GM21423 (cell line): ENCODE data around the gene CELSR1.
A peak's percentile ranks its signal among the peaks of the same experiment; 100 is the strongest.

Experiments
- ATAC-seq: cut with Tn5 transposase; IDR thresholded peaks from one replicate; pipeline ENCODE4 v1.9.1; 2021; ENCODE audit warnings: mild to moderate bottlenecking, moderate library complexity; ENCODE audit not compliant: unreplicated experiment

Gene CELSR1, protein sequence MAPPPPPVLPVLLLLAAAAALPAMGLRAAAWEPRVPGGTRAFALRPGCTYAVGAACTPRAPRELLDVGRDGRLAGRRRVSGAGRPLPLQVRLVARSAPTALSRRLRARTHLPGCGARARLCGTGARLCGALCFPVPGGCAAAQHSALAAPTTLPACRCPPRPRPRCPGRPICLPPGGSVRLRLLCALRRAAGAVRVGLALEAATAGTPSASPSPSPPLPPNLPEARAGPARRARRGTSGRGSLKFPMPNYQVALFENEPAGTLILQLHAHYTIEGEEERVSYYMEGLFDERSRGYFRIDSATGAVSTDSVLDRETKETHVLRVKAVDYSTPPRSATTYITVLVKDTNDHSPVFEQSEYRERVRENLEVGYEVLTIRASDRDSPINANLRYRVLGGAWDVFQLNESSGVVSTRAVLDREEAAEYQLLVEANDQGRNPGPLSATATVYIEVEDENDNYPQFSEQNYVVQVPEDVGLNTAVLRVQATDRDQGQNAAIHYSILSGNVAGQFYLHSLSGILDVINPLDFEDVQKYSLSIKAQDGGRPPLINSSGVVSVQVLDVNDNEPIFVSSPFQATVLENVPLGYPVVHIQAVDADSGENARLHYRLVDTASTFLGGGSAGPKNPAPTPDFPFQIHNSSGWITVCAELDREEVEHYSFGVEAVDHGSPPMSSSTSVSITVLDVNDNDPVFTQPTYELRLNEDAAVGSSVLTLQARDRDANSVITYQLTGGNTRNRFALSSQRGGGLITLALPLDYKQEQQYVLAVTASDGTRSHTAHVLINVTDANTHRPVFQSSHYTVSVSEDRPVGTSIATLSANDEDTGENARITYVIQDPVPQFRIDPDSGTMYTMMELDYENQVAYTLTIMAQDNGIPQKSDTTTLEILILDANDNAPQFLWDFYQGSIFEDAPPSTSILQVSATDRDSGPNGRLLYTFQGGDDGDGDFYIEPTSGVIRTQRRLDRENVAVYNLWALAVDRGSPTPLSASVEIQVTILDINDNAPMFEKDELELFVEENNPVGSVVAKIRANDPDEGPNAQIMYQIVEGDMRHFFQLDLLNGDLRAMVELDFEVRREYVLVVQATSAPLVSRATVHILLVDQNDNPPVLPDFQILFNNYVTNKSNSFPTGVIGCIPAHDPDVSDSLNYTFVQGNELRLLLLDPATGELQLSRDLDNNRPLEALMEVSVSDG (N-terminal part only)

DNA sequence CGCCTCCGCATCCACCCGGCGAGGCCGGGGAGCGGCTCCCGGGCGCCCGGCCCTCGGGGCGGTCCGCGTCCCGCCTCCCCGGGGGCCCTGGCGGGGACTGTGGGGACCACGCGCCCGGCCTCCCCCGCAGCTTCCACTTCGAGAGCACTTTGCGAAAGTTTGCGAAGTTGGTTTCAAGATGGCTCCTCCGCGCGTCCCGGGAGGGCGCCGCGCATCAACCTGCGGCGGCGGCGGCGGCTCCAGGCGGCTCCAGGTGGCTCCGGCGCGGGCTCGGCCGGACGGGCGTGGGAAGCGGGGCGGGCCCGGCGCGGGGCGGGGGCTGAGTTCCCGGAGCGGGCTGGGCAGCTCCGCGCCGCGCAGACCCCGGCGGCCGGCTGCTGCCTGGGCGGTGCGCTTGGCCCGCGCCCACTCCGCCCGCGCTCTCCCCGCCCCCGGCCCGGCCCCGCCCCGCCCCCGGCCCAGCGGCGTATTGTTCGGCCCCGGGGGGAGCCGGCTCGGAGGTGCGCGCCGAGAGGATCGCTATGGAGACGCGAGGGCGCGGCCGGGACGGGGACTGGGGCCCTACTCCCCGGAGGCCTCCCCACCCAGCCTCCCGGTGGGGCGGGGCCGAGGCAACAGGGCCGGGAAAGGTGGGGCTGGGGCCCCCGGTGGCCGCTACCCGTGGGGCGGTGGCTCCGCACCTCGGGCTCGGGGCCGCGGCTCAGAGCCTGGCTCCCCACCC lies at the start of gene CELSR1:
CELSR1 (minus strand) TSS at position 396 of the 721 bp plus-strand sequence. CDS start 450 bp downstream, outside the sequence.
- no peak for ATAC-seq

DNA sequence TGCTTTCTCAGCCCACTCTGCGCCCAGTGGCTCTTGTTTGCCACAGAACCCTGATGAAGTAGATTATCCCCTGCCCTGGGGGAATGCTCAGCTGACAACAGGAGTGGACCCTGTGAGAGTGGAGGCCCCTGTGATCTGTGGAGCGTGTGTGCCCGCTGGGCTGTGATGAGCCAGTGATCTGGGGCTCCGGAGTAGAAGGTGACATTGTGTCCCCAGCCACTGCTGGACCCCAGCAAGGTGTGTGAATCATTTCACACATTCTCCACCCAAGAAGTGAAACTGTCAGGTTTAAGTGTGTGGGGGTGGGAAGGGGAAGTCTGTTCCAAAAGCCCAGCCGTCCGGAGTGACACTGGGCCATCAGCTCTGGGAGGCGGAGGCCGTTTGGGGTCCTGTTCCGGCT lies 49.6 kb upstream of the CELSR1 start:
- peak; percentile 54 for ATAC-seq

DNA sequence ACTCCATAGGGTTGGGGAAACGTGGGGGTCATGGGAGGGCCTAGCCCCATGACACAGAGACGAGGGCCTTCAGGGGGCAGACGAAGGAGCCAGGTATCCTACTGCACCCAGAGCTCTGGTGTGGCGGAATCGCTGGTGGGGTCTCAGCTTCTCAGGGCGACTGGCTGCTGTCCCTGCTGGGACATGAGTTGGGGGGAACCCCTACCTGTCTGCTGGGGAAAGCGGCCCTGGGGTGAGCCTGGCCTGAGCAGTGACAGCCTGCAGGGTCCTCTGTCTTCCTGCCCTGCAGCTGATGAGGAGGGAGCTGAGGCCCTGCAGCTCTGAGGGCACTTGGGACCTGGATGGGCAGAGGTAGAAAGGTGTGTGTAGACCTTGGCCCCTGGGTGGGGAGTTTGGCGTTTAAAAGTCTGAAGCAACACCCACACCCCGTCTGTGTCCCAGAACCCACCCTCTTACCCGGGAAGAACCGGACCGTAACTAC lies 49.2 kb upstream of the CELSR1 start:
- no peak for ATAC-seq

DNA sequence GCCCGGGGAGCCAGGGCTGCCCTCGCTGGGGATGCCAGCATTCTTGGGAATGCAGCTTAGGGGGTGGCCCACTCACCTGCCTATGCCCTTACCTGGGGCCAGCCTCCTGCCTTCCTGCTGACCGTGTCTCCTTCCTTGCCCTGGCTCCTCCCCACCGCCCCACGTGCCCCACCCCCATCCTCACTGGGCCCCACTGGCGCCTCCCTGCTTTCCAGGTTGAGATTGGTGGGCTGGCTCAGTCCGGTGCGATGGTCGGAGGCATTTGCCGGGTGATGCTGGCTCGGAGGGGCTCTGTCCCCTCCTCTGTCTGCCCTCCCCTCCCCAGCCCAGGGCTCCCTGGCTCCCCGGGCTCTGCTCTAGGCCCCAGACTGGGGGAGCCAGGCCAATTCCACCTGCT lies 48.7 kb upstream of the CELSR1 start:
- no peak for ATAC-seq

DNA sequence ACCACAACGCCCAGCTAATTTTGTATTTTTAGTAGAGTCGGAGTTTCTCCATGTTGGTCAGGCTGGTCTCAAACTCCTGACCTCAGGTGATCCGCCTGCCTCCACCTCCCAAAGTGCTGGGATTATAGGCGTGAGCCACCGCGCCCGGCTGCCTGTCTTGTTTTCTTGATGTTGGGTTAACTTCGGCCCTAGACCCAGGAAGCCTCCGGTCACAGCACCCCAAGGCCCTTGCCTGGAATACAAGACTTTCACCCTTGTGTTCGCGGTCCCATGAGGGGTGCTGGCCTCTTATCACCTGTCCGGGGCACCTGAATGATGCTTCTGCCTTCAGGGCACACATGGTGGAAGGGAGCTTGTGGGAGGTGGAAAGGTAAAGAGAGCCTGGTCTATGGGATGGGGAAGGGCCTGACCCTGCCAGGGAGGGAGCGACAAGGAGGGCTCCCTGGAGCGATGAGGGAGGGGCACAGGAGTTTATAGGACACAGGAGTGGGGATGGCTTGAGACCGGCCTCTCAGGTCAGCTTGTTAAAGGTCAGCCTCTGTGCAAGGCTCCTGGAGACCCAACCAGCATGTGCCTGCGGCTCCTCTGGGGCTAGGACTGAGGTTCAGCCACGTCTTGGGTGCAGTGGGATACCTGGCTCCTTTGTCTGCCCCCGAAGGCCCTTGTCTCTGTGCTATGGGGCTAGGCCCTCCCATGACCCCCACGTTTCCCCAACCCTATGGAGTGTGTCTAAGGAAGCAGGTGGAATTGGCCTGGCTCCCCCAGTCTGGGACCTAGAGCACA lies 48.1 kb upstream of the CELSR1 start:
- ATAC-seq: no peak

DNA sequence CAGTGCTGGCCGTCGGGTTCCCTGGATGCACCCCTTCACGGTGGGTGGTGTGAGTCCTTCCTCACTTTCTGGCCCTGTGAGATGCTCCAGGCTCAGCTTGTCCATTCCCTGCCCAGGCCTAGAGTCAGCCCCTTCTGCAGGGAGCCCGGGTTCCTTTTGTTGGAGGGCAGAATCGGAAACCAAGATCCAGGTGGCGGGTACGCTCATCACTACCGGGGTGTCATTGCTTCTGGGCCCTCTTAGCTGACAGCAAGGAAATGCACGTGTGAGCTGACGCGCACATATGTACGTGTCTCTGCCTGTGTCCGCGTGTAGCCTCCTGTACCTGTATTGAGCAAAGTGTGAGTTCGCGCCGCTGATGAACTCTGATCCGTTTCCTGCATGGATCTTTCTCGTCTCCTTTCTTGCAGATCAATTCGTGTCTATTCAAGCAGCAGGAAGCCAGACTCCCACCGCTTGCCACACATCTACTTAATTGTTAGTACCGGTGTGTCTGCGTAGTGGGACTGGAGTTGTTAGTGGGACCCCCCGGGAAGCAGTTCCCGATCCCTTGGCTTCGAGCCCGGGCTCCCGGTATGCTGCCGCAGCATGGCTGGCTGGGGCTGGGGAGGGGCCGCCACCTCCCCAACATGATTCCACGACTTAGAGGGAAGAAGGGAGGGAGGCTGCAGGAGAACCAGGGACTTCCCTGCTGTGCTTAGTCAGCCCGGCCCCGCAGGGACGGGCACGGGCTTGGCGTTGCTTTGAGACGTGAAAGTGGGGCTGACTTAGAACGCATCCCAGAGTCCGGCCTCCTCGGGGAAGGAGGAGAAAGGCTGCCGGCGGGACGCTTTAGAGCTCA lies 46.9 kb upstream of the CELSR1 start:
- ATAC-seq: no peak

DNA sequence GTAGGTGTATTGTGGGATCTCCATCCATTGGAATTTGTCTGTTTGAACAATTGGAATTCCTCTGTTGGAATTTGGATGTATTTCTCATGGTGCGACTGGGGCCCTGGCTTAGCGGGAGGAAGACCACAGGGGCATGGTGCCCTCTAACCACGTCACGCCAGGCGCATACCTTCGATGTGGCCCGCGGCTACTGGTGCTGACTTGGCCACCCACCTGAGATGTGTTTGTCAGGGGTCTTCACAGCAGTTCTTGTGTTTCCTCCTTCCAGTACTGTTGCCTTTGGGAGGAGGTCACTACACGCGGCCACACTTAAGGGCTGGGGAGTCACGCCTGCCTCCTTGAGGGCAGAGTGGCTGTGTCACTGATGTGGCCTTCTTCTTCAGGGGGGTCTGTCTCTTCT lies 46.2 kb upstream of the CELSR1 start:
- no peak for ATAC-seq

DNA sequence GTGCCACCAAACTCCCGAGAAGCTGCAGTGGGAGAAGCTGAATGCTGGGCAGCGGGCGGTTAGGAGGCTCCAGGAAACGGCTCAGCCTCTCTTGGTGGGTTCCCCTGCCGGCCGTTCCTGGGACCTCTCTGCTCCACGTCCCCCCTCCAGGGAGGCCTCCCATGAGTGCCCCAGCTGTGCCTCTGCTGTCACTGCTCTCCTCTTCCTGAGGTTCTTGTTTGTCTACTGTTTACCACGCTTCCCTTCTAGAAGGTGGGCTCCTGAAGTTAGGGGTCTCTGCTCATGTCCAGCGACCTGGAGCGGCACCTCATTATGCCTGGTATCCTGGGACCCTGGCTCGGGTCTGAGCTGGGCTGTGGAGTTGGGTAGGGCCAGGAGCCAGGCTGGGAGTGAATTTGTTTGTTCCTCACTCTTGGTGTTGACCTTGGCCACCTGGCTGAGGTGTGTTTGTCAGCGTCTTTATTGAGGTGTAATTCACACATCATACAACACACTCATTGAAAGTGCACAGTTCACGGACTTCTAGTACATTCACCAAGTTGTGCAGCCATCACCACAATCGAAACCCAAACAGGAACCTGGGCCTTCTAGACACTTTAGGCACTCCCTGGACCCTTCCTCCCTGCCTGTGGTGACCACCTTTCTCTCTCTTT lies 45.0 kb upstream of the CELSR1 start:
- no peak for ATAC-seq

DNA sequence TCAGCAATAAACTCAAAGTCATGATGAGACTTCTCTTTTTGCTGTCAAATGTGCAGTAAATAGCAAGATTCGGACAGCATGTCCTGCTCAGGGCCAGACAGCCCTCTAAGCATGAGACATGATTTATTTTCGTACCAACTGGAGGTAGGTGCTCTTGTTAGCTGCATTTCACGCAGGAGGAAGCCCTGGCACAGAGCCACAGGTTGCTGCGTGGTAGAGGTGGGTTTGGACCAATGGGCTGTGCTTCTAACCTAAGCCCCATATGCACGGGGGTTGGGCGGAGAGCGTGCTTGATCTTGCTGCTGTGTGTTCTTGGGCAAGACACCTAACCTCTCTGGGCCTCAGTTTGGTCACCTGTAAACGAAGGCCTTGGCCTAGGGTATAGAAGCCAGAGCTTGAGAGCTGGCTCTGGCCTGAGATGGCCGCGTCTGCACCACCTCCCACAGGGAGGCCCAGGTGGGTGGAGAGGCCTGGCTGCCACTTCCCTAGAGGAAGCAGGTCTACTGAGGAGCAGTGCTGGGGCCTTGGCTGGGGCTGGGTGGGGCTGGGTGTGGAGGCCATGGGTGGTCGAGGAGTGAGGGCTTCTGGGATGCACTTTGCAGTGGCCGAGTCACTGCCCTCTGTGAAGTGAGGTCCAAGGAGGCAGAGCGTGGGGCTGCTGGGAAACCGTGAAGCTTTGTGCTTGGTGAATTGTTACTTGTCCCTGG lies 44.3 kb upstream of the CELSR1 start:
- ATAC-seq: no peak

DNA sequence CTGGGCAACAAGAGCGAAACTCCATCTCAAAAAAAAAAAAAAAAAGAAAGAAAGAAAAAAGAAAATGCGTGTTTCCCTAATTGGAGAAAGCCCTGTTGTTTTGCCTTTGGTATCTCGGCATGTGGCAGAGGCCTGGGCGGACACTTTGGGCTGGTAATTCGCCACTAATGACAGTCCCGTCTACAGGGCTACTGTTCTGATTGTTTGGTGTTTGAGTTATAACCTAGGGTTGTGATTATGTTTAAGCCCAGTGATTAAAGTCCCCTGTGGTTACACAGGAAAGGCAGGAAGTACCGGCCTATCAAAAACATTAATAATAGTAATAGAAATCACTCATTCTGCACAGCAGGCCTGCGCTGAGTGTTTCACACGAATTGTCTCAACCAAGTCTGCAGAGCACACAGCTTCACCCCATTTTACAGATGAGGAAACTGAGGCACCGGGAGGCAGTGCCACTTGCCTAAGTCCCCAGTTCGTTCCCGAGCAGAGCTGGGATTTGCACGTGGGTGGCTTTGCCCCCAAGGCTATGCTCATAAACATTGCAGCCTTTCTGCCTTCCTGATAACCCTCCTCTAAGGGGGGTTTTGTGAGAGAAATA lies 43.6 kb upstream of the CELSR1 start:
- ATAC-seq: no peak

DNA sequence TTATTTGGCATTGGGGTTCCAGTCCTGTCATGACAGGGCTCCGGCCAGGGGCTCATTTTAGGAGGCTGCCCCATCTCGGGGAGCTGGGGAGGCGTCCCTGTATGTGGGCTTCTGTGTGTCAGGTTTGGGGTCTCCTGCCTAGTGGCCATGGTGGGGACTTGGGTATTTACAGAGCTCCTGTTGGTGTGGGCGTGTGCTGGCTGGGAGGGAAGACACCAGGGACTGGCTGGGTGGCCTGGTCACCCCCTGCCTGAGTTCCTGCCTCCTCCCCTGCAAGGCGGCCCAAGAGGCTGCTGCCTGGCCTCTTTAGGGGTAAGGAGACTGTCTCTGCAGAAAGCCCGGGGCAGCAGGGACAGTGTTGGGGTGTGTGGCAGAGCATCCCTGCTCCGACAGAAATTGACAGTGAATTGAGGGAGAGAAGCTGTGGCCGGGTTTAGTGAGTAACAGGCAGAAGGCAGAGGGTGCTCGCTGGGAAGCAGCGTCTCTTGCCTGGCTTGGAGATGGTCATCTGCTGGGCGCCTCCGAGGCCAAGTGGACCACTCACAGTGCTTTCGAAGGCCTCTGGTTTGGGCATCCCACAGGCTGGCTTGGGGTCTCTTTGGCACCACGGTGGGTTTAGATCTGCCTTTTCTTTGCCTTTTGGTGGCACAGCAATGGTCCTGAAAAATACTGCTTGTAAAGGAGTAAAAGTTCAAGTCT lies 42.5 kb upstream of the CELSR1 start:
- ATAC-seq: no peak

DNA sequence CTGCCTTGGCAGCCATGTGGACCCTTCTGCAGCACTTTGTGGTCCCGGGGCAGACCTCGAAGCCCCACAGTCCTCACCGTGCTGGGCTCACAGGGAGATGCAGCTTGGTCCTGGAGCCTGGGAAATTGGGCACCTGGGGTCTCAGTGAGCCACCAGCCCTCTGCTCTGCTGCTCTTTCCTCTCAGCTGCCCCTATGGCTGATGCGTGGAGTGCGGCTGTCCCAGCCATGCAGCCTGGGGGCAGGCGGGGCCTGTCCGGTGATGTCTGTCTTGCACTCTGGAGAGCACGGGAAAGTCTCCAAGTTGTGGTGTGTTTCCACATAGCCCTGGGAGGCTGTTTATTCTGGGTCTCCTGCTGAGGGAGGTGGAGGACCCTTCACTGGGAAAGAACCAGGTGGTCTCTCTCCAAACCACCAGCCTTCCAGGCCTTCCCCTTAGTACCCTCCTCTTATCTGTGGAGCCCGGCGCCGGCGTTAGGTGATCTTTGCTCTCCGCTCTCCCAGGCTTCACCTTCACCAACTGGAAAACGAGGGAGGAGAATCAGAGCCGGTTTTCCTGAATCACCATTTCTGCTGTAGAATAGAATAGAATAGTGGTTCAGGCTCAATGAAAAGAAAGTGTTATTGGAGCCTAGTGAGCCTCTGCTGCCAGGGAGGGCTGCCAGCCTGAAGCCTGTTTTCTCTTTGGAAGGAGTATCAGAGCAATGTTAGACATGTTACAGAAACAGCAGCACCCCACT lies 41.6 kb upstream of the CELSR1 start:
- ATAC-seq: no peak

DNA sequence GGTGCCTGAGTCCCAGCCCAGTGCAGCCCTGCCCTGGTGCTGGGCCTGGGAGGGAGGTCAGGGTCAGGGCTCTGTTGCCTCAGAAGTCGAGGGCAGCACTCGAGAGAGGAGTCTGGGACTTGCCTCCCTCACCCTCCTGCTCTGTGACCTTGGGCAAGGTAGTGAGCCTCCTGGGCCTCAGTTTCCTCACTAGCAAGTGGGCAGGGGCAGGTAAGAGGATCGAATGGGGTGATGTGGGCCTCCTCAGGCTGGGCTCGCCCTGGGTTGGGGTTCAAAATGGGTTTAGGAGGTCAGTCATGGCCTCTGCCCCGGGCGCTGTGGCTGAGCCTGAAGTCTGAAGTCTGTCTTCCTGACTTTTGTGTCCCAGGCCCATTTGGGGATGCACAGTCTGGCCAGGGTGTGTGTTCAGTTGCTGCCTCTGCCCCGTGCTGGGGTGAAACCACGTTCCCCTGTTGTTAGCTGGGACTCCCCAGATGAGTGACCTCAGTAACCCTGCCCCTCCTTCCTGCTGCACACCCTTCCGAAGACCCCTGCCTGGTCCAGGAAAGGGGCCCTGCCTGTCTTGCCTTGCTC lies 40.9 kb upstream of the CELSR1 start:
- ATAC-seq: no peak

DNA sequence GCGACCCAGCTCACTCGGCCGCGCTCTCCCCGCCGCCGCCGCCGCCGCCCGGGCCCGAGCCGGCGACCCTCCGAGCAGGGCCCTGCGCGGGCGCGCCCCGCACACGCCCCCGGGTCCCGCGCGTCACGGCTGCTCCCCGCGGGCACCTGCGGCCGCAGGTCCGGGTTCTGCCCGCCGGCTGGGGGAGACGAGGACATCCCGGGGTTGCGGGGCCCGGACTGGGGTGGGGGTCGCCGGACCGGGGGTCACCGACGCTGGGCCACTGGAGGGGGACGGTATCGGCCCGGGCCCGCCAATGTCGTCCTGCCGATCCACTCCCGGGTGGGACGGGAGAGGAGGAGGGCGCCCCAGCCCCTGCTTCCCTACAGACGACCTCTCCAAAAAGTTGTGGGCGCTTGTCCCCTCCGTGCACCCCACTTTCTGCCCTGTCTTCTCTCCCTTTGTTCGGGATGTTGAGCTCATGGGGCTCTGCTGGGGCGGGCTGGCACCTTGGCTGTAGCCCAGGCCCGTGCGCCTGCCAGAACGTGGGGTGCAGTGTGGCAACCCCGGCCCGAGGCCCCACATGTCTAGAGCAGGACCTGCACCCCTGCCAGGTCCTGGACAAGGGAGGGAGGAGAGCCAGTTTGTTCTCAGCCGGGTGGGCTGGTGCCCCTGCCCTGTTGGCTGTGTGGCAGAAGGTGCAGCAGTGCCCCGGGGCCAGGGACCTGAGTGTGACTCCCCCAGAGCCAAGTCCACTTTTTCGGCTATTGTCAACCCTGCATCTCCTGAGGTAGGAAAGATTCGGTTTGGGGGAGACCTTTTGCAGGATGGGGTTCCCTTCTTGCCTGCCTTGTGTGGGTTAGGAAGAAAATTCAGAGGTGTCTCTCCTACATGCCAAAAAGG lies 40.2 kb upstream of the CELSR1 start:
- ATAC-seq: no peak
